ENCODE data around the gene PCDH9.

PCDH9 gene

GRCh38 chr13:66556306-66556705, 673.8 kb downstream of the PCDH9 start:
- no peak for DNase-seq

- no peak for DNase-seq
Measured at GRCh38 chr13:66553391-66553790, 676.7 kb downstream of the PCDH9 start.

GRCh38 chr13:66551128-66551527, 679.0 kb downstream of the PCDH9 start:
- no peak for DNase-seq

DNA sequence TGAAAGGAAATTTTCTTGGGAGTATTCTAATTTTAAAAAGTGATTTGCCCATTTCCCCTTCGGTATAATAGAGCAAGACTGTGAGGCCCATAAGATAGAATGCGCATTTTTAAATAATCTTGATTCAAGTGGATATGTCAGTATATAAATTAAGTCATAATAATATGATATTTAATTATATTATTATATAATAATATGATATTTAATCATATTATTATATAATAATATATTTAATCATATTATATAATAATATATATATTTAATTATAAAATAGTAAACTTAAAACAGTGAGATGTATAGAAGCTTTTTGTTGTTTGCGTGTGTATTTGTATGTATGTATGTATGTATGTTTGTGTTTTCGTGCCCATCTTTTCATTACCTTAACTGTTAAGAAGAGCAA, 682.5 kb downstream of the PCDH9 start:
- DNase-seq = no peak

DNA sequence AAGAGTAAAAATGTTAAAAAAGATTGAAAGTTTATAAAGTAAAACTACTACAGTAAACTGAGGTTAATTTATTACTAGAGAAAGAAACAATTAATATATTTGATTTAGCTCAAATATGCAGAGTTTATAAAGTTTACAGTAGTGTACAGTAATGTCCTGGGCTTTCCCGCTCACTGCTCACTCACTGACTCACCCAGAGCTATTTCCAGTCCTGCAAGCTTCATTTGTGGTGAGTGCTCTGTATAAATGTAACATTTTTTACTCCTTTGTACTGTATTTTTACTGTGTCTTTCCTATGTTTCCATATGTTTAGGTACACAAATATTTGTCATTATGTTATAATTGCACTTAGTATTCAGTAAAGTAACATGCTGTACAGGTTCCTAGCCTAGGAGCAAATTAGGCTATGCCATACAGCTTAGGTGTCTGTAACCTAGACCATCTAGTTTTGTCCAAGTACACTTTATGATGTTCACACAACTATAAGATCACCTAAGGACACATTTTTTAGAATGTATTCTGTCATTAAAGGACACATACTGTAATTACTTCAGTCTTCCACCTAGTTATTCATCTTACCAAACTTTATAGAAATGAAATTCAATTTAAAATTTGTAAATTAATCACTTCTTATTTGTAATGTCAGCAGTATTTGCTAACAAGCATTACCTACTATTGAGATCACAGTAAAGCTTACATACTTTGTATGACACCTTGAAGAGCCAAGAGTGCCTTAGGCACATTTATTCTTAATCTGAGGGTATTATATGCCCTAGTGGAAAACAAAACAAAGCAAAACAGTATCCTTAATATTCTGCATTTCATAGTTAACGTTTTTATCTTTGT, 683.4 kb downstream of the PCDH9 start:
- DNase-seq = no peak

DNA sequence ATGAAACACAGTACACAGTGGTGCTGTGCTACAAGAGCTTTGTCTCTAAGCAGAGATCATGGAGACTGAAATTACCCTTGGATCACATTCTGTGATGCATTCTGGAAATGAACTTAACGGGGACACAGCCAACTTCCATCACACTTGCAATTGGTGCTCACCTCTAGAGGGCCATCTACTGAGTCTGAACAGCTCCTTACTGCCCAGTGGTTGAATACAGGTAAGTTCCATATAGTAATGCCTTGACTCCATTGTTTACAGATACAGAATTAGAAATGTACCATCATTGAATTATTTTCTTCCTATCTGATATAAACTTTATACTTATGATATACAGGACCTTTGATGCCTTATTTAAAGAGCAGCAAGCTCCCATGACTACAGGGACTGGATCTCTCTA, 686.4 kb downstream of the PCDH9 start:
- no peak for DNase-seq

GRCh38 chr13:66537417-66537816, 692.7 kb downstream of the PCDH9 start:
- DNase-seq = no peak

- DNase-seq = no peak
Measured at GRCh38 chr13:66536746-66537145, 693.4 kb downstream of the PCDH9 start.

DNA sequence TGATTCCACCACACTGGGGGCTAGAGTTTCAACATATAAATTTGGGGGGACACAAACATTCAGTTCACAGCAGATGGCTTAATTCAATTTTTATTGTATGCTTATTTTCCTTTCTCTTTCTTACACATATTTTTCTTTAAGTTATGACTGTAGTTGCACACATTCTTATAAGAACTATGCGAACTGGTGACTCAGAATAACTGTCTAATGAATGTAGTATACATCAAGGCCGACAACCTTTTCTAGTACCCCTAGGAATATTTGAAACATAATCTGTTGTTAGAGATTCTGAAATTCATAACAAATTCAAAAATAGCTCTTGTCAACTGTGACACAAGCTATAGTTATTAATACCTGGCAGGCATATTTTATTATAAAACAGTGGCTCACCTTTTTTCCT, 695.6 kb downstream of the PCDH9 start:
- DNase-seq = no peak

DNA sequence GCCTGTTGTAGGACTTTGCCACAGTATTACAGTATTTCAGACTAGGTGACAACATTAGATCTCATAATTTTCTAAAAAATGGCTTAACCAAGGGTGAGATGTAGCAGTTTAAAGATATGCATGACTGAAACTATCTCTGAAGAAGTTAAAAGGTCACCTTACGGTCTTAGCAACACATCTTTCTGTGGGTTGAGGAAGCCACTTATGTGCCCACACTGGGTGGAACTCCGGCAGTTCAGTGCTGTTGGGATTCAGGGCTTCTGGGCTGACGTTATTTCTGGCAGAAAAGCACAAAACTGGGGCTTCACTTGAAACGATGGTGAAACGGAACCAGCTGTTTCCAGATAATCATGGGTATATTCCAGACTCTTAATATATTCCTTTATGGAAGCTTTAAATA, 697.3 kb downstream of the PCDH9 start:
- DNase-seq = no peak

DNA sequence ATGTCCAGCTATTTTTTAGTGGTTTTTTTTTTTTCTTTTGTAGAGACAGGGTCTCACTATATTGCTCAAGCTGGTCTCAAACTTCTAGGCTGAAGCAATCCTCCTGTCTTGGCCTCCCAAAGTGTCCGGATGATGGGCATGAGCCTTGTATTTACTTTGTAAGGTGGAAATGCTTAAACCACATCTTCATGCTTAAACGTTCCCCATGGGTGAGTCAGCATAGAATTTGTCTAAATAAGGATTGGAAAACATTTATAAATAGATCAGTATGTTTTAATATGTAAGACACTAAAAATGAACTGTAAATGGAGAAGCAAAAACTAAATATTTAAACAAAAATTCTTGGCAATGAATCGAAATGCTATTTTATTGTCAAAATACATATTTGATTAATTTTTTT, 698.0 kb downstream of the PCDH9 start:
- no peak for DNase-seq

DNA sequence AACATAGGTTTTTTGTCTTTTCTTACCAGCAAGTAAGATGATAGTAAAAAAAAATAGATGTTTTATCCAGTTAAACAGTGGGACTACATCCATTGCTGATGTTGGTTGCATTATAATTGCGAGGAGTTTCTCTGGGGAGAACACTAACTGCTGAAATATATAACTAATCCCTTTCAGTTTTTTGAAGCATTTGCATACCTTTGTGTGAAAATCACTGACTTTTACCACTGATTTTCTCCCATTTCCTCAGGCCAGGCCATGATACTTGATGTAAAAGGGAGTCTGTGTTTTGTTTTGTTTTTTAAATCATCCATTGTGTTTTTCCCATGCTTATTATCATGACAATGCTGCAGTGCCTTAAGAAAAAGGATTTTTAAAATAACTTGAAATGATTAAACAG, 699.5 kb downstream of the PCDH9 start:
- DNase-seq = no peak

DNA sequence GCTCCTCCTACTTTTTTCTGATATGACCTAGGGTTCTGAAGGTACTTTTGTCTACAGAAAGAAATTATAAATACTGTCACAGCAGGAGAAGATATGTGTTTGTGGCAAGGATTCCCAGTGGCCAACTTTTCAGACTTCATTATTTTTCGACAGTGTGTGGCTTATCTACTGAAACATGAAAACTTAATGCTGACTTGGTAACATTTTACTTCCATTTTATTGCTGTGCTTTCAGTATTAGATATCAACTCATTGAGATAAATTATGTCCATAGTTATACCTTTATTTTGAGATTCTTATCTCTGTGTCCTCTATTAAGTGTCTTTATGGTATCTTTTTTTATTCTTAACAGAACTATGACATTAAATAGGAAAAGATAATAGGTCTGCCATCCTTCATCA, 700.0 kb downstream of the PCDH9 start:
- DNase-seq = no peak

GRCh38 chr13:66528944-66529576, 701.1 kb downstream of the PCDH9 start:
- DNase-seq = no peak

GRCh38 chr13:66528180-66528579, 702.0 kb downstream of the PCDH9 start:
- no peak for DNase-seq

- DNase-seq = no peak
Measured at GRCh38 chr13:66520511-66521355, 709.4 kb downstream of the PCDH9 start.

DNA sequence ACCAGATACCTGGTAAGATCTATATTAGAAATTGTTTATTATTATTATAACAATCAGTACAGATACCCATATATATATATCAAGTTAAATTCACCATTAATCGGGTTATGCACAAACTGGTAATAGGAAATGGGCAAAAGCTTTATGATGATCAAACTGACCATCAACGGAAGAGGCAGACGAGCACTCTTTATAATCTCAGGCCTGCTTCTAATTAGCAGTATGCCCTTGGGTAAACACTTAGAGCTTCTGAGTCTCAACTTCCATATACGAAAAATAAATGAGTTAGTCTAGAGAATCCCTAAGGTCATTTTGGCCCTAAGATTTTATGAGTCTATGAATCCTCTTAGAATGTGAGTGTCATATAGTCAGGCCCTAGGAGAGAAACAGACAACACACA, 710.9 kb downstream of the PCDH9 start:
- no peak for DNase-seq

DNA sequence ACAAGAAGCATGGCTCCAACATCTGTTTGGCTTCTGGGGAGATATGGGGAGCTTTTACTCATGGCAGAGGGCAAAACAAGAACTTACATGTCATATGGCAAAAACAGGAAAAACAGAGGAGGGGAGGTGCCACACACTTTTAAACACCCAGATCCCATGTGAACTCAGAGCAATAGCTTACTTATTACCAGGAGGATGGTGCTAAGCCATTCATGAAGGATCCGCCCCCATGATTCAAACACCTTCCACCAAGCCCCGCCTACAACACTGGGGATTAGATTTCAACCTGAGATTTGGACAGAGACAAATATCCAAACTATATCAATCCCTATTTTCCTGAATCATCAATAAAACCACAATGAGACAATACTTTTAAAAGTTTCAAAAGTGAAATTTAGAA, 712.1 kb downstream of the PCDH9 start:
- DNase-seq = no peak

DNA sequence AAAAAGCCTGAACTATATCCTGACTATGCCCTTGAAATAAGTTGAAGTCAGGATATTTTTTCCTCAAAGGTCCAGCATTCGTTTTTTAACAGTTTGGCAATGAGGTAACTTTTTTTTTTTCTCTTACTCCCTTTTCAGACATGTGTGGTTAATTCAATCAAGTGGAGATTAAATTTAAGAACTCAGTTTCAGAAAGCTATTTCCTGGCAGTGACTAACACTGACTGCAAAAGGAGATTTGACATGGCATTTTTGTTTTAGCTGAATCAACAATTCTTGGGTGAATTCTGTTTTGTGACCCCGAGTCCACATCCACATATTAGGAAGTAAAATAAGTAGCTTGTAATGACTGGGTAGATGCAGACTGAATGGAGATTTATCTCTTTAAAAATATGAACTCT, 716.4 kb downstream of the PCDH9 start:
- DNase-seq = no peak

DNA sequence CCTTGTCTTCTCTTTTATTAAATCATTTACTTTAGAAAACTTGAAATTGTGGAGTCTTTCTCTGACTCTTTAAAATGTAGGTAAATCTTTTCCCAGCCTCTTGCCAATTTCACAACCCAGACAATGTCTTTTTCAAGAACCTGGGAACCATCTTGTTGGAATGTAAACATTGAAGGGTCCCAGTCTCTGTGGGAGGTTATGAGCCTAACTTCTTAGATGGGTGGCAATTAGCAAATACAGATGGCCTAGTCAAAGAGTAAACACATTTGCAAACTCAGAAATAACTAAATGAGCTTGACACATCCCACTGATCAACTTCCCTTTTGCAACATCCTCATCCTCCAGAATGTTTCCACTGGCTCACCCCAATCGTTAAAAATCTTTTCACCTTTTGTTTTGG, 721.0 kb downstream of the PCDH9 start:
- DNase-seq = no peak

DNA sequence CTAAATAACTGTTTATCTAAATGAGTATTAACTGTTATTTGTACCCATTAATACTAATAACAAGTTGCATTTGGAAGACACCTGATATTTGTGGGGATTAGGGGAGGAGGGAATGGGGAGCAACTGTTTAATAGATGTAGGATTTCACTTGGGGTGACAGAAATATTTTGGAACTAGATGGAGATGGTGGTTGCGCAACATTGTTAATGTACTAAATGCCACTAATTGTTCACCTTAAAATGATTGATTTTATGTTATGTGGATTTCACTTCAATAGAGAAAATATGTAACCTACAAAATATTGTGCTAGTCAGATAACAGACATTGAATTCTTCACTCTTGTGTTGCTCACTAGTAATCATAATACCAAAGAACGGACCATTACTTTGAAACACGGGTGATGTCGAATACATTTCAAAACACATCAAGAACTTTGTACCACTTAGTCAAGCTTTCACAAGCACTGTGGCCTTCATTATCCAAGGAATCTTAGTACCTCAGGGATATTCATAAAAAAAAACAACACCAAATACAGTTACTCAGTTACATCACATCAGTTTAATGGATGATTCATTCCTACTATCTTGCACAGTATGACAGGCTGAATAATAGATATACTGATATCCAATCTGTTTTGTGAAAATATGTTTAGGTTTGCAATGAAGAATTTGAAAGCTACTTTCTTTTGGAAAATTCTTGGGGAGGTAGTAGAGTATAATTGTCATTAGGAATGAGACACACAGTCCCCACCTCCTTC, 721.8 kb downstream of the PCDH9 start:
- no peak for DNase-seq

DNA sequence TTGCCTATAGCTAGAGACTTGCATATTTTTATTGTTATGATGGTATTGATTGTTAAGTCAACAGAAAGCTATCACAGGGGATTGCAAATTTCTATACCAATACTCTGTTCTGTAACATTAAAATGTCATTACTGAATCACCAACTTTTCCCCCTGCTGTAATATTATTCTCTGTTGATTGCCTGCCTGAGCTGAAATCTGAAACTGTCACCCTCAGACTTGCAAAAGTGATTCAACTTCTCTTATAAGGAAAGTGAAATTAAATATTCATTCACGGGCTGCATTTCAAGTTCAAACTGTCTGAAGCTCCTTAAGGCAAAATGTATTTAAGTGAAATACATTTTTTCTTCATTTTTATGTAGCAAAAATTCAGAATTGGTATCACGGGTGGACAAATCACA, 723.2 kb downstream of the PCDH9 start:
- no peak for DNase-seq

Measured in activated CD4-positive, alpha-beta T cell treated with anti-CD3 and anti-CD28 coated beads, Interleukin-2, amount 50 U/mL, for 4 hours (primary cell).